Measurements from ENCODE around the gene STAMBPL1.
A peak's percentile ranks its signal among the peaks of the same experiment; 100 is the strongest.

The STAMBPL1 gene

DNA sequence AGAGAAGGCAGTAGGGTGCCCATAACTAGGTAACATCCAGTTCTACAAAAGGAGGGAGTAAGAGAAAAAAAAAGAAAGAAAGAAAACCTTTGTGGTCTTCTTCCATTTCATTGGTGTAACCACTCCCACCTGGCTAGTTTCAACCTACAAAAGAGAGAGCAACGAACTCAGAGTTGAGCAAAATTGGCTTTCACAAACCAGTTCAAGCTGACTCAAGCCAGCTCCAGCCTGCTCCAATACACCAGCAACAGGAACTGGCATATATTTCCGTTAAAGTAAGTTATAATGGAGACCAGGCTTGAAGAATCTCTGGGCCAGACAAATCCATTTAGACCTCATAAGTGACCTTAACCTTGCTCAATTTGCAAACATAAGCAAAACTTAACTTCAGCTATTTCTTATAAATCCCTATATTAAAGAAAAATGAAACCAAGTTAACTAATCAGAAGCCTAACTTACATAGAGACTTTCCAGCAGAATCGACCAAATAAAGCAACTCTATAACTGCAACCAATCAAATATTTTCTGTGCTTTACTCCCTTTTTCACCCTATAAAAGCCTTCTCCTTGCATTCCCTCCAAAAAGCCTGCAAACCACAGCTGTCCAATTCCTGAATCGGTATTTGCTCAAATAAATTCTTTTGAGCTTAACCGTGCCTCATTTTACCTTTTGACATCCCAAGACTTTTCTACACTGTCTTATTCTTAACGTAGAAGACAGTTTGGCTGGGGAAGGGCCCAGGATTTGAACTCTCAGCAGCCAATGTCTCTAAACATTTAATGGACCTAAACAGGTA, 38.5 kb upstream of the STAMBPL1 start:
- in situ Hi-C loops (cut with HindIII; ENCODE audit: low pct_unique_long_range_greater_than_20kb, low sequenced_read_pairs): no loop called here
- TF ChIP-seq JUND (IDR thresholded peaks at IDR 0.05; ENCODE audit: low read depth): no peak

DNA sequence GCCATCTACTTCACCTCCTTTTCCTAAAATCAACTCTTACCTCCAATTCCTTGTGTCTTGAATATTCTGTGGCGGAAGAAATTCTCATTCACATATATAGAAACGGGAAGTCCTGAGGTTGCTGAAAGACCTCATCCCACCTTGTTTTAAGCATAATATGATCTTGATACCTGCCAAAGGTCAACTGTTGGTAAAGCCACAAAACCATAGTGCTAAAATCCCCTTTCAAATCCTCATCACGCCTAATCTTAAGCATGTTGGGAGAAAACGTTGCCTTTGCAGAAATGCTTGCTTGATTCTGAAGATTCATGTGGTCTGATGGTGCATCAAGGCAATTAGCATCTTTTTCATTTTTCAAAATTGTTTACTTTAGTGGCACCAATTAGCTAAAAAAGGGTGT, 36.9 kb upstream of the STAMBPL1 start:
- no peak for DNase-seq (ENCODE audit: low read depth in 1 of 2, low spot score in 1 of 2)
- TF ChIP-seq JUND (IDR thresholded peaks at IDR 0.05; ENCODE audit: low read depth): no peak
- in situ Hi-C loops (cut with HindIII; ENCODE audit: low pct_unique_long_range_greater_than_20kb, low sequenced_read_pairs): no loop called here

More for the DNA sequence above, 38.5 kb upstream of the STAMBPL1 start:
- DNase-seq (ENCODE audit: low read depth in 1 of 2, low spot score in 1 of 2): no peak

DNA sequence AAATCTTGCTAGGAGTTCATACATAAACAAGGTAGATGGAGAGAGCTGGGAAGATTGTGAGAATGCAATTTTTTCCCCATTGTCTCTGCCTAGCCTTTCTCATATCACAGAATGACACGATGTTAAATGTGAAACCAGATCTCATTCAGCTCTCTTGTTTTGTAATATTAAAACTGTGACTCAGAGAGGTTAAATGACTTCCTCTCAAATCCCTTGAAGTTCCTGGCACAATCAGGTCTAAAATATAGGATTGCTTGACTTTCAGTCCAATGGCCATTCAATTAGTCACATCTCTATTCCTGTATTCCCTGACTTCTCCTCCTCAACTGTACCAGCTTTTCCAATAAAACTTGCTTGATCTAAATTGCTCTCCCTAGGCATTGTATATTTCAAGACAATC, 31.5 kb upstream of the STAMBPL1 start:
- no peak for DNase-seq (ENCODE audit: low read depth in 1 of 2, low spot score in 1 of 2)
- no peak for TF ChIP-seq JUND (IDR thresholded peaks at IDR 0.05; ENCODE audit: low read depth)
- in situ Hi-C loops (cut with HindIII; ENCODE audit: low pct_unique_long_range_greater_than_20kb, low sequenced_read_pairs): no loop called here

DNA sequence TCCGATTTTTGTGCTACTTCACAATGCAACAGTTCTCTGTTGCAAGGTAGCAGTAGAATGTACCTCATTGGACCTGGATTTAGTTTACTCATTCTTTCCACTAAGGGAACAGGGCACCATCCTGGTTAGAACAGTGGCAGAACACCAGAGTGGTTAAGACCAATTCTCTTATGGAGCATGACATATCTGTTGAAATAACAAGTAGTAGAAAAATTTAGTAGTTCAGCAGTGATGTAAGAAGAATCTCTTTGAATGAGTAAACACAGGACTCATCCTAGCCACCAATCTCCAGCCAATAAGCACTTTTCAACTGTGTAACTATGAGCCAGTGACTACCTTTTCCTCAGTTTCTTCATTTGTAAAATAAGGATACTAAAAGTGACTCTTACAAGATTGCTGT, 30.8 kb upstream of the STAMBPL1 start:
- TF ChIP-seq JUND (IDR thresholded peaks at IDR 0.05; ENCODE audit: low read depth): no peak
- in situ Hi-C loops (cut with HindIII; ENCODE audit: low pct_unique_long_range_greater_than_20kb, low sequenced_read_pairs): no loop called here
- no peak for DNase-seq (ENCODE audit: low read depth in 1 of 2, low spot score in 1 of 2)

DNA sequence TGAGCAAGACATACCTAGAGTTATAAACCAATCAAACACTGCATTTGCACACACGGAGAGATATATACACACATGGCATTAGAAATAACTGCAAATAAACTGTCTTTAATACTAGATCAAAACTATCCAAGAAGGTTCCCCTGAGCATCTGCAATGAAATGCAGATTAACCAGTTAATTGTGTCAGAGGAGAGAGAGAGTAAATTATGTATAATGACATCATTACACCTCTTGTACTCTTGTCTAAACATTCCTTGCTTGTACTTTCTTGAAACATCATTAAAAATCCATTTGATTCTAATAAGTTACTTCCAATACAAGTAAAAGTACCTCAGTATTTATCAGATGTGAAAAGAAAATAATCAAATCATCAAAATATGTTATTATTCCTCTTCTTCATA, 29.3 kb upstream of the STAMBPL1 start:
- in situ Hi-C loops (cut with HindIII; ENCODE audit: low pct_unique_long_range_greater_than_20kb, low sequenced_read_pairs): no loop called here

DNA sequence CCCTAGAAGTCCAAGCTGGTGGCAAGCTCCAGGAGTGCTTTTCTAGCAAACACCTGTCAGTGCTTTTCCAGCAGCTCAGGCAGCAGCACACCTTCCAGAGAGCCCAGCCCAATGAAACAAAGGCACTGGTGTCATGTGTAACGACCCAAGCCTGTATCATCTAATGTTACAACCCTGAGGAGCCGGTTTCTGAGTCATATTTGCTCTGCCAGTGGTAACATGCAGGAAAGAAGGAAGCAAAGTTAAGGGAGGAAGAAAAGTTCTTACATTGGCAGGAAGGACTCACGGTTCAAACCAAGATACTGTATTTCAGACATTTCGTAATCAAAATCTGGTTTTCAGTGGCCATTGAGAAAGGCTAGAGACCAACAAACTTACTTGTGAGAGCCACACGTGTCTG, 28.3 kb upstream of the STAMBPL1 start, which contains the start of gene ANKRD22:
Gene ANKRD22 (minus strand): TSS at position 139 of the 400 bp plus-strand sequence. CDS start 237 bp downstream, outside the sequence.
- in situ Hi-C loops (cut with HindIII; ENCODE audit: low pct_unique_long_range_greater_than_20kb, low sequenced_read_pairs): no loop called here
- peak; percentile 65 to 98 for DNase-seq (ENCODE audit: low read depth in 1 of 2, low spot score in 1 of 2)
- TF ChIP-seq JUND (IDR thresholded peaks at IDR 0.05; ENCODE audit: low read depth): peak; percentile 96

More for the DNA sequence above, 29.3 kb upstream of the STAMBPL1 start:
- TF ChIP-seq JUND (IDR thresholded peaks at IDR 0.05; ENCODE audit: low read depth): no peak
- no peak for DNase-seq (ENCODE audit: low read depth in 1 of 2, low spot score in 1 of 2)

DNA sequence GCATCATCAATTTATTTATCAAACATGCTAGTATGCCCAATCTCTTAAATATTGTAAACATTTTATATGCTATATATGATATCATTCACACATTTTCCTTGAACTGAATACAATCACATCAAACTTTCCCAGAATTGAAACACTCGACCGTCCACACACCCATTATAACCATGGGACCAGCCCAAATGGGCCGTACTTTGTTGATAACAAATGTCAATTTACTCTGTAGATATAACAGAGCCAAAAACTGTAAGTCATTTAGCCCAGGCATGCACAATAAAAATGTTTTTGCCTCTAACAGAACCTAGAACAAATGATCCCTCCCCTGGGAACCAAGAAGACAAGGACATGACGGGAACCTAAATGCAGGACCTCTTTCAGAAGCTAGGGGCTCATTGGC, 27.7 kb upstream of the STAMBPL1 start:
- no peak for TF ChIP-seq JUND (IDR thresholded peaks at IDR 0.05; ENCODE audit: low read depth)
- DNase-seq (ENCODE audit: low read depth in 1 of 2, low spot score in 1 of 2): no peak
- in situ Hi-C loops (cut with HindIII; ENCODE audit: low pct_unique_long_range_greater_than_20kb, low sequenced_read_pairs): no loop called here

DNA sequence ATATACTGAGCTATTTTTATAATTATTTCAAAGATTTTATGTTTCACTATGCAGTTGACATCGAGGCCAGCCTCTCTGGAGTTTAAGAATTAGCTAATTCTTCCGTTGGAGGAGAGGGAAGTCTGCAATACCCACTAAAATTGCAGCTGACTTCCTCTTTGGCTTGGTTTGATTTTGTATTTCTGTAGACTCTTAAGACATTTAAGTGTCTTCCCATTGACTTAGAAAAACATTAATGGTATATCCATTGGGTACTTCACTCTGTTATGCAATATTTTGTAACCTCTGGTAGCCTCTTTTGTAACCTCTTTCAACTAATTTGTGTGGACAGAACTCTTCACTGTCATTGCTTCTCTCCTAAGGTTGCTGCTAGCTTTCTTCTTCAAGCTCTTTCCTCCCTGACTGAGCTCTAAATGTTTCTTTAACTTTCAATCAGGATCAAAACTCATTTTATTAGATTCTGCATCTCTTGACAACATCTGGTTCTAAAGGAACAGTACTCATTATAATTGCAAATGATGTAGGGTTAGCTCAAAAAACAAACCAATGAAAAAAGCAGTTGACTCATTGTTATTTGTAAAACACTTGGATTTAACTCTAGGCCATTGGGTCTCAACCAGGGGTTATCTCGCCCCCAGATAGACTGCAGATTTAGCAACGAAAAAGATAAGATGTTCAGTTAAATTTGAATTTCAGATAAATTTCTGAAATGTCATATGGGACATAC, 26.7 kb upstream of the STAMBPL1 start:
- DNase-seq (ENCODE audit: low read depth in 1 of 2, low spot score in 1 of 2): no peak
- in situ Hi-C loops (cut with HindIII; ENCODE audit: low pct_unique_long_range_greater_than_20kb, low sequenced_read_pairs): no loop called here
- TF ChIP-seq JUND (IDR thresholded peaks at IDR 0.05; ENCODE audit: low read depth): no peak

DNA sequence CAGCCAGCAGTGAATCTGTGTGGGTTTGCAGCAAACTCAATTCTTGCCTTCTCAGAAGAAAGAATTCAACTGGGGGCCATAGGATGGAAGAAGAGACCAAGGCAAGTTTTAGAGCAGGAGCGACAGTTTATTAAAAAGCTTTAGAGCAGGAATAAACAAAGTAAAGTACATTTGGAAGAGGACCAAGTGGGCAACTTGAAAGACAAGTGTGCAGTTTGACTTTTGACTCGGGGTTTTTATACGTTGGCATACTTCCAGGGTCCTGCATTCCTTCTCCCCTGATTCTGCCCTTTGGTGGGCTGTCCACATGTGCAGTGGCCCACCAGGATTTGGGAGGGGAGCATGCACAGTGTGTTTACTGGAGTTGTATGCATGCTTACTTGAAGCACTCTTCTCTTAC, 25.4 kb upstream of the STAMBPL1 start:
- TF ChIP-seq JUND (IDR thresholded peaks at IDR 0.05; ENCODE audit: low read depth): no peak
- DNase-seq (ENCODE audit: low read depth in 1 of 2, low spot score in 1 of 2): no peak
- in situ Hi-C loops (cut with HindIII; ENCODE audit: low pct_unique_long_range_greater_than_20kb, low sequenced_read_pairs): no loop called here

DNA sequence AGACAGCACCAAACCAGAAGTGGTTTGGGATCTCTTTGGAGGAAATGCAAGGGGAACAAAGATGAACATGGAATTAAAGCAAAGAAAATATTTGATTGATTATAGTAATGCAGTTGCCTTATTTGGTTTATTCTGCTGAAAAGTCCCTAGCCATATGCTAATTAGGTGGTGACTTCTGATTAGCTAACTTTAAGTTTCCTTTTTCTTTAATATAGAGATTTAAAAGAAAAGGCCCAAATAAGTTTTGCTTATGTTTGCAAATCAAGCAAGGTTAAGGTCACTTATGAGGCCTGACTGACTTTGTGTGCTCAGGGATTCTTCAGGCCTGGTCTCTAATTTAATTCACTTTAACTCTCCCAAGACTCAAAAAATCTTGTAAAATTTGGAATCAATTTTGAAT, 22.2 kb upstream of the STAMBPL1 start:
- in situ Hi-C loops (cut with HindIII; ENCODE audit: low pct_unique_long_range_greater_than_20kb, low sequenced_read_pairs): no loop called here
- no peak for TF ChIP-seq JUND (IDR thresholded peaks at IDR 0.05; ENCODE audit: low read depth)

DNA sequence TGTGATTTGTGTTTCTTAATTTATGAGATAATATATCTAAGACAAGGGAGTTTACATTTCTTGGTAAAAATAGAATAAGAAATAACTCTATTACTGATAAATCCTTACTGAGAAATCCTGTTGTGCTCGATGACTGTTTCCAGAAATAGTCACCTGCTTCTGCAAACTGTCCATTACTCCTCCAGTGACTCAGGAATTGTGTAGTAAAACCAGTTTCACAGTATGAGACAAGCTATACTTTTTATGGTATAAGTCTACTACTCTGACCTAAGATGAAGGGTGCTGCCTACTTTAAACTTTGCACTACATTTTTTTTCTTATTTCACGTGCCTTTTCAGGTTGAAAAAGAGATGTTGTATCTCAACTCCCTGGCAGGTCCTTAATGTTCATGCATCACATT, 21.6 kb upstream of the STAMBPL1 start:
- TF ChIP-seq JUND (IDR thresholded peaks at IDR 0.05; ENCODE audit: low read depth): no peak
- in situ Hi-C loops (cut with HindIII; ENCODE audit: low pct_unique_long_range_greater_than_20kb, low sequenced_read_pairs): no loop called here
- peak; percentile 33 to 59 for DNase-seq (ENCODE audit: low read depth in 1 of 2, low spot score in 1 of 2)

More for the DNA sequence above, 22.2 kb upstream of the STAMBPL1 start:
- DNase-seq (ENCODE audit: low read depth in 1 of 2, low spot score in 1 of 2): no peak

DNA sequence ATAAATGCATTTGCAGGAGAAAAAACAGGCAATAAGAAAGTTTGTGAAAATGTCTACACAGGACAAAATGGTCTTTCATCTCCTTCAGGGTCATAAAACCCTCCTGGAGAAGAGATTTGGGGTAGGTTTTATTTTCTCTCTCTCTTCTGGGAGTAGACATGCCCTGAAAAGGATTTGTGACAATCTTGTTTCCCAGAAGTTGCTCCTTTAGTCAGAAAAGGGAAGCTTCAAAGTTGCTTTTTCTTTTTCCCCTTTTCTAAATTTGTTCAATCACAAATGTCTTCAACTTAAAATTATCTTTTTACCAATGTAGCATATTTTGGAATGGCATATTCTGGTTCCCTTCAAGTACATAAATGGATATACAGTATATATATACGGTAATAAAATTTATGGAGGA, 19.0 kb upstream of the STAMBPL1 start:
- no peak for TF ChIP-seq JUND (IDR thresholded peaks at IDR 0.05; ENCODE audit: low read depth)
- no peak for DNase-seq (ENCODE audit: low read depth in 1 of 2, low spot score in 1 of 2)
- in situ Hi-C loops (cut with HindIII; ENCODE audit: low pct_unique_long_range_greater_than_20kb, low sequenced_read_pairs): no loop called here

DNA sequence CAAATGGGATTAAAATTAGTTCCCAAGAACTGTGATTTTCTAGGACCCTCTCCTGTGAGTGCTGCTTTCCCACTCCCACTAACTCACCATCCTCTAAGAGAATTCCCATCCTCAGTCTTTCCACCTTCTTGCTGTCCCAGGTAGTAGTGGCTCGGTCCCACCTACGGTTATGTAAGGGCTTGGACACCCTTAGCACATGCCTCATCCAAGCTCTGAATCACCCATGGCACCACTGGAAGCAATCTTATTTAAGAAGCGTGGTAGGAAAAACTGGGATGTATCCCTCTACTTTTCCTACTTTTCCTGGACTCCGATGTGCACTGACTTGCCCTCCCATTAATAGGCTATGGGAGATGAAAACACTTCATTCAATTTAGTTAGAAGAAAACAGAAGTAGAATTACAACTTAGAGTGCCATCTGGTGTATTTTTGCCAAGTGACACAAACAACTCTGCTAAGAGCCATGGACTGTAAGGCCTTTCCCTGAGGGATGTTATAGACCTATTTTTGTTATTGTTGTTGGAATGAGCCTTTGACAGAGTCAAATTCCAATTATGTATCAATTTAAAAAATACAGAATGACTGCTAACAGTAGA, 14.7 kb upstream of the STAMBPL1 start:
- DNase-seq (ENCODE audit: low read depth in 1 of 2, low spot score in 1 of 2): peak; percentile 51 to 84
- TF ChIP-seq JUND (IDR thresholded peaks at IDR 0.05; ENCODE audit: low read depth): no peak

More for the DNA sequence above, 14.7 kb upstream of the STAMBPL1 start:
- in situ Hi-C loops (cut with HindIII; ENCODE audit: low pct_unique_long_range_greater_than_20kb, low sequenced_read_pairs): no loop called here

Measured in T47D (cell line).